Thyroid gland (tissue), 4 donors: ENCODE data around the gene IYD.
A peak's percentile ranks its signal among the peaks of the same experiment; 100 is the strongest.

Experiments
- CTCF ChIP-seq, 6 experiments: fragments of 200-600 bp in 3 of 6; fragments of 450-650 bp in 3 of 6; sonication (generic) in 3 of 6; IDR thresholded peaks; one replicate each; pipeline ENCODE4 v1.5.1; 2016 to 2019; ENCODE audit warnings: antibody characterized with exemption in 6 of 6, mild to moderate bottlenecking in 2 of 6, inconsistent platforms in 1 of 6, moderate library complexity in 1 of 6
- POLR2A ChIP-seq, 2 donors: fragments of 450-650 bp; IDR thresholded peaks; one replicate each; pipeline ENCODE4 v1.6.1; 2017; ENCODE audit warnings: antibody characterized with exemption in 2 of 2, mild to moderate bottlenecking in 2 of 2, moderate library complexity in 1 of 2

GRCh38 chr6:150403458-150404246, 34.8 kb downstream of the IYD start:
- TF ChIP-seq POLR2A (IDR thresholded peaks at IDR 0.05) (peak in 1 of 2 donors; percentile 20), CTCF (IDR thresholded peaks at IDR 0.05) (no peak)
